GM12878 (cell line): ENCODE data around the gene SHLD1. TPM values are rescaled to one million over a fixed set of nuclear protein-coding genes. Genes with fewer than 3 reads are reported as not detected.

Experiments used
- ATAC-seq: fragments of 200-7000 bp; cut with Tn5 transposase; 3 replicates; pipeline ENCODE4 v1.9.1; 2020; ENCODE audit warnings: mild to moderate bottlenecking, moderate library complexity
- BruUV-seq: library from RNA; stranded (reverse); fragments of 400-500 nt; replicated peaks from 2 replicates; lab custom pipeline; 2021; lab: Mats Ljungman, UMichigan
- CTCF ChIA-PET: fragments of 300-600 bp; sonication (Branson Sonifier 250); formaldehyde crosslinking; extraction: SDS; loops from one replicate; lab custom pipeline; 2021; ENCODE audit warnings: inconsistent platforms; lab: Yijun Ruan, JAX
- POLR2A ChIA-PET: fragments of 350-600 bp; formaldehyde crosslinking; extraction: SDS; loops from one replicate; lab custom pipeline; 2021; ENCODE audit warnings: inconsistent platforms; lab: Charles Lee
- RAD21 ChIA-PET: fragments of 300-600 bp; sonication (Branson Sonifier 250); formaldehyde crosslinking; loops from one replicate; lab custom pipeline; 2023; ENCODE audit warnings: antibody characterized with exemption; ENCODE audit not compliant: unreplicated experiment; lab: Charles Lee
- SMC1A ChIA-PET: fragments of 300-600 bp; sonication (Branson Sonifier 250); formaldehyde crosslinking; loops from one replicate; lab custom pipeline; 2023; ENCODE audit not compliant: unreplicated experiment, uncharacterized antibody; lab: Charles Lee
- DNase-seq: peaks from one replicate; pipeline ENCODE4 v3.0.0-alpha.2; 2011; ENCODE audit warnings: low read depth, low spot score
- FAIRE-seq: peaks from 3 replicates; lab custom pipeline; 2011; peaks lifted over from hg19 to GRCh38; lab: Jason Lieb, UNC
- H2AFZ ChIP-seq: 2 replicates; pipeline ENCODE4 v1.6.0; 2011; ENCODE audit warnings: low read depth, low read length, control low read depth; ENCODE audit not compliant: control insufficient read depth
- H3K27ac ChIP-seq: 2 replicates; pipeline ENCODE4 v1.5.1; 2011; ENCODE audit warnings: control low read depth; ENCODE audit not compliant: control insufficient read depth, insufficient read depth
- H3K27me3 ChIP-seq, 2 experiments: replicated peaks in 1 of 2; 2 replicates each; pipeline versions ENCODE4 v1.6.0 to v1.6.1; 2011; ENCODE audit warnings: low read length in 1 of 2; ENCODE audit not compliant: control insufficient read depth in 2 of 2, insufficient read depth in 2 of 2
- H3K36me3 ChIP-seq, 2 experiments: 2 replicates each; pipeline ENCODE4 v1.5.1; 2011; ENCODE audit warnings: low read length in 1 of 2; ENCODE audit not compliant: control insufficient read depth in 2 of 2, insufficient read depth in 2 of 2
- H3K4me1 ChIP-seq: 2 replicates; pipeline ENCODE4 v1.6.1; 2011; ENCODE audit warnings: mild to moderate bottlenecking, low read length, moderate library complexity, mixed read lengths; ENCODE audit not compliant: control insufficient read depth, insufficient read depth
- H3K4me2 ChIP-seq: 2 replicates; pipeline ENCODE4 v1.6.0; 2011; ENCODE audit warnings: control low read depth; ENCODE audit not compliant: control insufficient read depth, insufficient read depth
- H3K4me3 ChIP-seq: fragments of 200-600 bp; sonication (generic); 2 replicates; pipeline ENCODE4 v1.5.1; 2016
- H3K79me2 ChIP-seq: 2 replicates; pipeline ENCODE4 v1.6.0; 2011; ENCODE audit warnings: low read length; ENCODE audit not compliant: control insufficient read depth, insufficient read depth
- H3K9ac ChIP-seq: 2 replicates; pipeline ENCODE4 v1.8.0; 2011; ENCODE audit warnings: low read length, control low read depth, mixed read lengths; ENCODE audit not compliant: control insufficient read depth, insufficient read depth
- H3K9me3 ChIP-seq: replicated peaks from 3 replicates; pipeline ENCODE4 v1.5.1; 2011; ENCODE audit warnings: mild to moderate bottlenecking, low read length; ENCODE audit not compliant: control insufficient read depth, insufficient read depth
- H4K20me1 ChIP-seq: 2 replicates; pipeline ENCODE4 v1.6.0; 2011; ENCODE audit not compliant: control insufficient read depth, insufficient read depth
- JUNB ChIP-seq: IDR thresholded peaks from 2 replicates; pipeline ENCODE4 v1.6.1; 2016; ENCODE audit warnings: antibody characterized with exemption, mild to moderate bottlenecking
- NFYB ChIP-seq: IDR thresholded peaks from 2 replicates; pipeline ENCODE4 v1.6.1; 2011; ENCODE audit warnings: low read depth, mild to moderate bottlenecking, low read length, improper control_type of control experiment, moderate library complexity; ENCODE audit not compliant: insufficient read depth
- REST ChIP-seq: IDR thresholded peaks from 2 replicates; pipeline ENCODE4 v1.6.1; 2012; ENCODE audit warnings: mild to moderate bottlenecking, low read depth, low read length
- WRNIP1 ChIP-seq: IDR thresholded peaks from 2 replicates; pipeline ENCODE4 v1.6.1; 2011; ENCODE audit warnings: low read depth, low read length, improper control_type of control experiment, borderline replicate concordance
- ZNF207 ChIP-seq: fragments of 450-650 bp; IDR thresholded peaks from 2 replicates; pipeline ENCODE4 v1.6.1; 2014; ENCODE audit warnings: antibody characterized with exemption, mild to moderate bottlenecking, borderline replicate concordance
- WGBS: methylation state at CpG from one replicate; pipeline ENCODE4 v1.1.6; 2016; ENCODE audit warnings: low lambda C conversion rate; ENCODE audit not compliant: insufficient replicate concordance, insufficient coverage; ENCODE audit errors: missing lambda C conversion rate; 5-methylcytosine and 5-hydroxymethylcytosine counted together
- in situ Hi-C: fragments of 300-500 bp; cut with MboI; formaldehyde crosslinking; loops from 9 replicates; pipeline ENCODE4 v1.14.3; 2018; ENCODE audit warnings: mixed read lengths
- intact Hi-C: fragments of 100-400 bp; cut with micrococcal nuclease; formaldehyde crosslinking; loops from one replicate; pipeline ENCODE4 v1.14.2; 2022; ENCODE audit not compliant: unreplicated experiment
- polyA plus RNA-seq, 11 experiments: library from polyadenylated mRNA; depleted of rRNA in 4 of 11; unstranded in 6 of 11; stranded (reverse) in 5 of 11; fragments of >200 nt; fragmentation: Nextera tagmentation in 4 of 11; fragmentation: Illumina TruSeq in 1 of 11; extraction: Ambion mirVana in 4 of 11; extraction: Trizol in 1 of 11; gene quantifications; 1 replicate in 1 of 11; 2 replicates in 10 of 11; pipeline versions ENCODE4 v1.2.1 to v1.2.3, GENCODE V29; 2011 to 2016; ENCODE audit warnings: inconsistent platforms in 2 of 11, missing spikeins in 2 of 11, low read depth in 1 of 11
- total RNA-seq, 4 experiments: library from RNA; depleted of rRNA in 3 of 4; stranded (reverse); fragments of >200 nt in 3 of 4; fragmentation: Illumina TruSeq in 1 of 4; extraction: Trizol in 1 of 4; gene quantifications; 2 replicates each; pipeline versions ENCODE4 v1.2.1 to v1.2.3, GENCODE V29; 2013 to 2021

Gene SHLD1
- total and polyA plus RNA-seq, 10 of the 15 experiments (the other 5 are each of a cell fraction or from before 2014, with no cell fraction given), result 10.8 to 70.9 (median 25.4) TPM

GRCh38 chr20:5715071-5715841 is 34.9 kb upstream of the SHLD1 start:
- H3K36me3 ChIP-seq, result no peaks in the 10 kb centered on the region
- H3K9me3 ChIP-seq, result peaks cover 1% of the 10 kb centered on the region; the same call in 2 of the 3 replicates
- H3K4me2 ChIP-seq, result no peak overlapping the region
- TF ChIP-seq NFYB (no peak), WRNIP1 (no peak), REST (no peak), JUNB (no peak), ZNF207 (no peak)
- CTCF ChIA-PET, result interaction anchor here (1.1 to 1.8 kb wide), 4 partner anchors 22 to 140 kb away, joined by 3 read pairs; no protein-coding TSS in a partner anchor
- WGBS, result 77% methylated on average over 5 of the region's 5 CpGs
- H3K27me3 ChIP-seq, result no peaks in the 10 kb centered on the region; a peak in 2 of 4 replicates
- BruUV-seq, result no TSS peak
- no peak overlapping the region for H3K9ac ChIP-seq
- FAIRE-seq, result no peak
- H3K4me1 ChIP-seq, result no peaks in the 10 kb centered on the region
- no peaks in the 10 kb centered on the region for H4K20me1 ChIP-seq
- no peak overlapping the region for H3K4me3 ChIP-seq
- H3K27ac ChIP-seq, result no peak overlapping the region
- SMC1A ChIA-PET, result interaction anchor here (1.0 to 1.2 kb wide), 7 partner anchors 14 to 107 kb away, joined by 3 to 5 read pairs (median 3); no protein-coding TSS in a partner anchor
- no peak overlapping the region for H2AFZ ChIP-seq
- intact Hi-C loops (no loop called here), in situ Hi-C loops (no loop called here)
- no peak for ATAC-seq
- no peak for DNase-seq
- RAD21 ChIA-PET, result interaction anchor here (0.7 to 1.3 kb wide), 5 partner anchors 16 to 145 kb away, joined by 3 to 4 read pairs (median 3); no protein-coding TSS in a partner anchor
- POLR2A ChIA-PET, result interaction anchor here (0.8 kb wide), 1 partner anchor 11 kb away, joined by 3 read pairs; no protein-coding TSS in a partner anchor
- H3K79me2 ChIP-seq, result no peaks in the 10 kb centered on the region
